Adrenal gland (tissue), 12 donors: Measurements from ENCODE around the gene SRGAP3. TPM values are rescaled to one million over a fixed set of nuclear protein-coding genes. Genes with fewer than 3 reads are reported as not detected.

ENCODE experiments used
- DNase-seq, 7 donors: peaks; one replicate each; pipeline ENCODE4 v3.0.0-alpha.2; 2019 to 2020
- H3K27ac ChIP-seq, 5 donors: fragments of 200-600 bp; sonication (generic) in 4 of 5; 1 replicate in 3 of 5; 2 replicates in 2 of 5; pipeline versions ENCODE4 v1.5.1 to v1.8.0; 2016 to 2020; ENCODE audit warnings: mild to moderate bottlenecking in 1 of 5
- H3K27me3 ChIP-seq: fragments of 200-600 bp; 2 replicates; pipeline ENCODE4 v1.8.0; 2021
- H3K36me3 ChIP-seq, 2 donors: fragments of 200-600 bp; replicated peaks in 1 of 2; 1 replicate in 1 of 2; 2 replicates in 1 of 2; pipeline versions ENCODE4 v1.5.1 to v1.8.0; 2018 to 2022
- H3K4me1 ChIP-seq, 2 donors: fragments of 200-600 bp; replicated peaks in 1 of 2; 1 replicate in 1 of 2; 2 replicates in 1 of 2; pipeline versions ENCODE4 v1.5.1 to v1.8.0; 2018 to 2021
- H3K4me3 ChIP-seq, 4 donors: fragments of 200-600 bp; sonication (generic) in 3 of 4; one replicate each; pipeline ENCODE4 v1.5.1; 2016 to 2018
- H3K9me3 ChIP-seq, 3 donors: fragments of 200-600 bp; sonication (generic) in 1 of 3; replicated peaks in 1 of 3; 1 replicate in 2 of 3; 2 replicates in 1 of 3; pipeline versions ENCODE4 v1.5.1 to v1.8.0; 2016 to 2021
- CTCF ChIP-seq, 6 experiments: fragments of 450-650 bp in 4 of 6; fragments of 200-600 bp in 2 of 6; sonication (generic) in 1 of 6; IDR thresholded peaks; 1 replicate in 5 of 6; 2 replicates in 1 of 6; pipeline versions ENCODE4 v1.5.1 to v1.8.0; 2016 to 2021; ENCODE audit warnings: antibody characterized with exemption in 6 of 6, mild to moderate bottlenecking in 2 of 6, moderate library complexity in 1 of 6
- POLR2A ChIP-seq, 2 donors: fragments of 450-650 bp; IDR thresholded peaks; one replicate each; pipeline ENCODE4 v1.6.1; 2017; ENCODE audit warnings: antibody characterized with exemption in 2 of 2, mild to moderate bottlenecking in 2 of 2, moderate library complexity in 1 of 2
- WGBS, 4 donors: extraction: QIAGEN DNeasy Blood & Tissue Kit in 2 of 4; methylation state at CpG; one replicate each; pipeline versions ENCODE4 v1.1.5 to v1.1.7; 2013 to 2017; 5-methylcytosine and 5-hydroxymethylcytosine counted together
- intact Hi-C, 2 donors: fragments of 100-400 bp; cut with DNase I; formaldehyde crosslinking; loops; one replicate each; pipeline versions ENCODE4 v1.14.1 to v1.15.0; 2022 to 2023
- polyA plus RNA-seq, 3 donors: library from polyadenylated mRNA; stranded (reverse); fragments of 200-250 nt in 2 of 3; fragments of 350-450 nt in 1 of 3; fragmentation: Illumina TruSeq in 1 of 3; extraction: RNeasy Lipid Tissue Mini Kit (QIAGEN cat#74804) in 1 of 3; gene quantifications; one replicate each; pipeline ENCODE4 v1.2.3, GENCODE V29; 2013 to 2014
- small RNA-seq, 2 donors: library from RNA; depleted of rRNA; stranded (forward); fragments of <200 nt; gene quantifications; one replicate each; pipeline ENCODE3, GENCODE V24; 2016
- total RNA-seq, 9 donors: library from RNA; depleted of rRNA in 4 of 9; stranded (reverse); fragments of >200 nt in 4 of 9; fragments of 120-200 nt in 1 of 9; fragmentation: NEBNext Ultra II Directional in 1 of 9; extraction: Animal tissue kit (Norgen Biotek cat#: 25700) in 1 of 9; gene quantifications; one replicate each; pipeline versions ENCODE4 v1.1.0 to v1.2.4, GENCODE V29; 2013 to 2023
- donor health status: healthy with polysubstance abuse.
- donor health status: Bipolar disorder and iron deficiency.
- donor health status: DM: yes; HTN: yes; CAD: no.
- donor health status: DM: no; HTN: no; CAD: no.
- donor health status: DM: no; HTN: no; CAD: no.
- donor health status: DM: yes; HTN: yes; CAD: no.

Gene SRGAP3
- total and polyA plus RNA-seq, 12 donors: 3.3 to 35.0 (median 17.8) TPM

- DNase-seq: no peak
- Histone ChIP-seq H3K4me1 (peaks cover 9% of the 10 kb centered on the region in 2 donors), H3K27me3 (no peaks in the 10 kb centered on the region), H3K27ac (no peak overlapping the region), H3K9me3 (no peaks in the 10 kb centered on the region), H3K4me3 (no peak overlapping the region), H3K36me3 (no peaks in the 10 kb centered on the region)
- intact Hi-C loops: no loop called here
- TF ChIP-seq CTCF (IDR thresholded peaks at IDR 0.05) (no peak), POLR2A (IDR thresholded peaks at IDR 0.05) (no peak)
- 94 to 99% (median 97%) methylated on average over 2 of the region's 2 CpGs for WGBS, 4 donors
These were observed 316.9 kb downstream of the SRGAP3 start for GRCh38 chr3:8932507-8932906.

- WGBS, 4 donors: 89 to 93% (median 91%) methylated on average over 3 of the region's 3 CpGs
- H3K27me3 ChIP-seq: no peaks in the 10 kb centered on the region
- DNase-seq: no peak
- intact Hi-C loops: no loop called here
- no peak overlapping the region for H3K4me3 ChIP-seq
- H3K27ac ChIP-seq: no peak overlapping the region
- H3K36me3 ChIP-seq: no peaks in the 10 kb centered on the region
- H3K4me1 ChIP-seq: peaks cover 0 to under 1% of the 10 kb centered on the region in 2 donors
- H3K9me3 ChIP-seq: no peaks in the 10 kb centered on the region
- TF ChIP-seq POLR2A (IDR thresholded peaks at IDR 0.05) (no peak), CTCF (IDR thresholded peaks at IDR 0.05) (no peak)
These were observed 318.1 kb downstream of the SRGAP3 start for GRCh38 chr3:8931342-8931741.

Small RNAs within 50 kb of the gene (small RNA-seq; reads per million reads assigned to genes)
- gene RF00416: 0 reads per million in 2 donors

Other genes starting within 250 kb of the SRGAP3 start
- 10 to 100 TPM; 20.1 to 84.3 (median 44.8) TPM for gene THUMPD3, start 113.4 kb upstream of the SRGAP3 start, total RNA-seq
- gene THUMPD3, start 113.4 kb upstream of the SRGAP3 start, polyA plus RNA-seq: 10 to 100 TPM; 32.9 to 70.2 (median 35.9) TPM
- 100 to 1,000 TPM in 2 of 9 donors, 10 to 100 TPM in 7; 46.5 to 135 (median 92.2) TPM for gene SETD5, start 148.0 kb upstream of the SRGAP3 start, total RNA-seq
- gene SETD5, start 148.0 kb upstream of the SRGAP3 start, polyA plus RNA-seq: 10 to 100 TPM; 35.3 to 72.5 (median 63.1) TPM